Liver (tissue), 9 donors: Measurements from ENCODE around the gene FOXD2. TPM values are rescaled to one million over a fixed set of nuclear protein-coding genes. Genes with fewer than 3 reads are reported as not detected.

Source experiments
- DNase-seq: peaks from one replicate; pipeline ENCODE4 v3.0.0-alpha.2; 2017; ENCODE audit warnings: low spot score
- H3K27ac ChIP-seq, 2 donors: one replicate each; pipeline ENCODE4 v1.7.0; 2013; ENCODE audit warnings: inconsistent platforms in 2 of 2, low read length in 2 of 2, control low read depth in 1 of 2, low read depth in 1 of 2, mild to moderate bottlenecking in 1 of 2
- H3K27me3 ChIP-seq, 4 donors: one replicate each; pipeline versions ENCODE4 v1.6.1 to v1.7.0; 2013; ENCODE audit warnings: low read length in 3 of 4, inconsistent platforms in 1 of 4, mild to moderate bottlenecking in 1 of 4, moderate library complexity in 1 of 4; ENCODE audit not compliant: control insufficient read depth in 4 of 4, insufficient read depth in 4 of 4
- H3K36me3 ChIP-seq, 4 donors: one replicate each; pipeline versions ENCODE4 v1.6.1 to v1.7.0; 2013; ENCODE audit warnings: low read length in 3 of 4, mild to moderate bottlenecking in 3 of 4, low read depth in 1 of 4, moderate library complexity in 1 of 4; ENCODE audit not compliant: control insufficient read depth in 4 of 4, insufficient read depth in 3 of 4
- H3K4me1 ChIP-seq, 4 donors: one replicate each; pipeline versions ENCODE4 v1.6.1 to v1.7.0; 2013; ENCODE audit warnings: low read length in 3 of 4, mild to moderate bottlenecking in 3 of 4, moderate library complexity in 1 of 4; ENCODE audit not compliant: control insufficient read depth in 4 of 4, insufficient read depth in 4 of 4
- H3K4me3 ChIP-seq, 3 donors: one replicate each; pipeline versions ENCODE4 v1.6.1 to v1.7.0; 2013; ENCODE audit warnings: low read length in 3 of 3, control low read depth in 1 of 3, low read depth in 1 of 3, mild to moderate bottlenecking in 1 of 3
- H3K9ac ChIP-seq, 2 donors: one replicate each; pipeline ENCODE4 v1.7.0; 2013; ENCODE audit warnings: low read length in 2 of 2, mild to moderate bottlenecking in 2 of 2, moderate library complexity in 2 of 2, control low read depth in 1 of 2, low read depth in 1 of 2
- H3K9me3 ChIP-seq, 4 donors: one replicate each; pipeline versions ENCODE4 v1.6.1 to v1.7.0; 2013; ENCODE audit warnings: low read length in 3 of 4; ENCODE audit not compliant: control insufficient read depth in 4 of 4
- ATF3 ChIP-seq: IDR thresholded peaks from 2 replicates; pipeline ENCODE4 v1.6.1; 2016; ENCODE audit warnings: antibody characterized with exemption
- CTCF ChIP-seq: fragments of 150-350 bp; IDR thresholded peaks from 2 replicates; pipeline ENCODE4 v1.5.1; 2017; ENCODE audit warnings: improper control_type of control experiment, low read depth, low read length; ENCODE audit not compliant: missing input control
- FOXA1 ChIP-seq: IDR thresholded peaks from 2 replicates; pipeline ENCODE4 v1.6.1; 2016; ENCODE audit warnings: antibody characterized with exemption
- FOXA2 ChIP-seq: IDR thresholded peaks from 2 replicates; pipeline ENCODE4 v1.6.1; 2016; ENCODE audit warnings: antibody characterized with exemption
- GABPA ChIP-seq, 2 donors: IDR thresholded peaks in 1 of 2; conservative IDR thresholded peaks in 1 of 2; 2 replicates each; pipeline ENCODE4 v1.6.1; 2016; ENCODE audit warnings: antibody characterized with exemption in 2 of 2, mild to moderate bottlenecking in 1 of 2, moderate library complexity in 1 of 2
- HNF4A ChIP-seq, 2 donors: conservative IDR thresholded peaks; 2 replicates each; pipeline ENCODE4 v1.6.1; 2016; ENCODE audit warnings: antibody characterized with exemption in 2 of 2, mild to moderate bottlenecking in 2 of 2
- MAX ChIP-seq: IDR thresholded peaks from 2 replicates; pipeline ENCODE4 v1.6.1; 2016; ENCODE audit warnings: antibody characterized with exemption
- RAD21 ChIP-seq, 2 donors: IDR thresholded peaks; 2 replicates each; pipeline ENCODE4 v1.6.1; 2016; ENCODE audit warnings: antibody characterized with exemption in 2 of 2, mild to moderate bottlenecking in 2 of 2
- REST ChIP-seq: IDR thresholded peaks from 2 replicates; pipeline ENCODE4 v1.6.1; 2016; ENCODE audit warnings: antibody characterized with exemption, mild to moderate bottlenecking
- RXRA ChIP-seq, 2 donors: IDR thresholded peaks; 2 replicates each; pipeline ENCODE4 v1.6.1; 2017 to 2018; ENCODE audit warnings: antibody characterized with exemption in 2 of 2, mild to moderate bottlenecking in 1 of 2
- YY1 ChIP-seq: IDR thresholded peaks from 2 replicates; pipeline ENCODE4 v1.6.1; 2016; ENCODE audit warnings: antibody characterized with exemption, mild to moderate bottlenecking
- ZBTB33 ChIP-seq: IDR thresholded peaks from 2 replicates; pipeline ENCODE4 v1.6.1; 2016; ENCODE audit warnings: antibody characterized with exemption
- WGBS: extraction: QIAGEN DNeasy Blood & Tissue Kit; methylation state at CpG from one replicate; pipeline ENCODE4 v1.1.7; 2013; 5-methylcytosine and 5-hydroxymethylcytosine counted together
- polyA plus RNA-seq, 2 donors: library from polyadenylated mRNA; stranded (reverse) in 1 of 2; unstranded in 1 of 2; fragments of 200-250 nt in 1 of 2; fragments of >200 nt in 1 of 2; fragmentation: Nextera tagmentation in 1 of 2; extraction: Ambion mirVana in 1 of 2; gene quantifications; one replicate each; pipeline versions ENCODE4 v1.2.1 to v1.2.3, GENCODE V29; 2013 to 2015
- total RNA-seq, 2 donors: library from RNA; depleted of rRNA; stranded (reverse); fragments of >200 nt; gene quantifications; one replicate each; pipeline ENCODE4 v1.2.3, GENCODE V29; 2014
- donor health status: healthy.
- donor health status: healthy.
- donor health status: healthy.
- donor health status: healthy.
- donor health status: healthy.

The FOXD2 gene
- total and polyA plus RNA-seq, 4 donors = 0.05 to 0.17 (median 0.08) TPM; not detected in 1

GRCh38 chr1:47388891-47389238 is 49.0 kb upstream of the FOXD2 start:
- TF ChIP-seq FOXA2 (no peak), MAX (no peak), FOXA1 (no peak), CTCF (peak; percentile 72), RAD21 (IDR thresholded peaks at IDR 0.05) (peak; percentile 83 to 88)
- Histone ChIP-seq H3K27me3 (no peaks in the 10 kb centered on the region), H3K9me3 (no peaks in the 10 kb centered on the region), H3K36me3 (no peaks in the 10 kb centered on the region), H3K4me1 (no peaks in the 10 kb centered on the region), H3K9ac (no peak overlapping the region), H3K27ac (no peak overlapping the region), H3K4me3 (no peak overlapping the region)
- WGBS = 28% methylated on average over 3 of the region's 3 CpGs
- DNase-seq = peak; percentile 62

GRCh38 chr1:47389731-47390130 is 48.1 kb upstream of the FOXD2 start:
- TF ChIP-seq HNF4A (conservative IDR thresholded peaks at IDR 0.05) = peak; percentile 46 to 64
- no peak for TF ChIP-seq ATF3
- no peak for TF ChIP-seq MAX
- no peak for TF ChIP-seq GABPA (IDR thresholded peaks at IDR 0.05 in 1 of 2, conservative IDR thresholded peaks at IDR 0.05 in 1 of 2)
- no peak for TF ChIP-seq REST
- no peak for TF ChIP-seq FOXA1
- TF ChIP-seq ZBTB33 = peak; percentile 12
- TF ChIP-seq YY1 = peak; percentile 18
- no peak for TF ChIP-seq RAD21 (IDR thresholded peaks at IDR 0.05)
- TF ChIP-seq RXRA (IDR thresholded peaks at IDR 0.05) = peak in 1 of 2 donors; percentile 10
- WGBS = 49% methylated on average over 2 of the region's 2 CpGs
- Histone ChIP-seq H3K9me3 (no peaks in the 10 kb centered on the region), H3K4me1 (no peaks in the 10 kb centered on the region), H3K4me3 (no peak overlapping the region), H3K9ac (no peak overlapping the region), H3K27ac (no peak overlapping the region), H3K36me3 (no peaks in the 10 kb centered on the region), H3K27me3 (no peaks in the 10 kb centered on the region)
- DNase-seq = no peak
